ENCODE measurements around the gene XPO1. TPM values are rescaled to one million over a fixed set of nuclear protein-coding genes. Genes with fewer than 3 reads are reported as not detected.

XPO1 gene
- total RNA-seq, 2 donors from 2014 or later: 208 to 300 TPM

DNA sequence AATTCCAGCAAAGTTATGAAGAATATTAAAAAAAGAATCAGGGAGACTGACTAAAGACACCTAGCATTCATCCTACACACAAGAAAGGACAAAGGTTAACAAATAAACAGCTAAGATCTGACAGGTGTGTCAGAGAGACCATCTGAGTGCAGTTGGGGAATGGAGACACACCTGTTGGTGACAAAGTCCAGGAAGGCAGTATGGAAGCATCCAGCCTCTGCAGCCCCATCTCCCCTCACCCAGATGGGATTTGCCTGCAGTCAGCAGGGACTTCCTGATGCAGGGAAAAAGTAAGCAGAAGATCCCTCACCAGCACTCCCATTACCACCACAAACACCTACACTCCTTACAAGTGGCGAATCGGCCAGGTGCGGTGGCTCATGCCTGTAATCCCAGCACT is 105.2 kb downstream of the XPO1 start:
- ATAC-seq (no peak), DNase-seq (ENCODE audit: low spot score in 2 of 2) (no peak)
- Mint-ChIP-seq H3K36me3 (peaks cover 10 to 16% of the 10 kb centered on the region in 2 donors), H3K9me3 (peaks cover 8 to 14% of the 10 kb centered on the region in 2 donors), H3K27ac (peak overlapping the region in 1 of 2 donors; percentile 74)

DNA sequence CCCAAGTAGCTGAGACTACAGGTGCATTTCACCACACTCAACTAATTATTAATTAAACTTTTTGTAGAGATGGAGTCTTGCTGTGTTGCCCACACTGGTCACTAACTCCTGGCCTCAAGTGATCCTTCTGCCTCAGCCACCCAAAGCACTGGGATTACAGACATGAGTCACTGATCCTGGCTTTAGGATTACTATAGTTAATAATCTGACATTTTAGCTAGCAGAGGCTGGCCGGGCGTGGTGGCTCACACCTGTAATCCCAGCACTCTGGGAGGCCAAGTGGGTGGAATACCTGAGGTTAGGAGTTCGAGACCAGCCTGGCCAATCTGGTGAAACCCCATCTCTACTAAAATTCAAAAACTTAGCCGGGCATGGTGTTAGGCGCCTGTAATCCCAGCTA is 106.8 kb downstream of the XPO1 start:
- Mint-ChIP-seq H3K36me3 (peaks cover 0 to 6% of the 10 kb centered on the region in 2 donors), H3K27ac (no peak overlapping the region), H3K9me3 (peaks cover 0 to 6% of the 10 kb centered on the region in 2 donors)
- ATAC-seq (no peak), DNase-seq (ENCODE audit: low spot score in 2 of 2) (no peak)

Other genes with a start within 250 kb of the XPO1 start
- 100 to 1,000 TPM; 111 to 126 TPM for gene USP34, start 67.3 kb downstream of the XPO1 start, total RNA-seq